ENCODE measurements around the gene RBPJL. TPM values are rescaled to one million over a fixed set of nuclear protein-coding genes. Genes with fewer than 3 reads are reported as not detected.

The RBPJL gene
- total RNA-seq, 4 donors from 2014 or later: not detected

- H3K36me3 ChIP-seq: no peaks in the 10 kb centered on the region
- H3K4me1 ChIP-seq: no peaks in the 10 kb centered on the region
- DNase-seq: no peak
- no peaks in the 10 kb centered on the region for H3K9me3 ChIP-seq
- 73 to 75% methylated on average over 3 of the region's 3 CpGs for WGBS, 2 donors
- intact Hi-C loops (cut with DNase I): loop anchor here (5.0 to 10.0 kb wide), 3 partner anchors 54 to 457 kb away; no protein-coding TSS in a partner anchor
- TF ChIP-seq, protein P1, sequence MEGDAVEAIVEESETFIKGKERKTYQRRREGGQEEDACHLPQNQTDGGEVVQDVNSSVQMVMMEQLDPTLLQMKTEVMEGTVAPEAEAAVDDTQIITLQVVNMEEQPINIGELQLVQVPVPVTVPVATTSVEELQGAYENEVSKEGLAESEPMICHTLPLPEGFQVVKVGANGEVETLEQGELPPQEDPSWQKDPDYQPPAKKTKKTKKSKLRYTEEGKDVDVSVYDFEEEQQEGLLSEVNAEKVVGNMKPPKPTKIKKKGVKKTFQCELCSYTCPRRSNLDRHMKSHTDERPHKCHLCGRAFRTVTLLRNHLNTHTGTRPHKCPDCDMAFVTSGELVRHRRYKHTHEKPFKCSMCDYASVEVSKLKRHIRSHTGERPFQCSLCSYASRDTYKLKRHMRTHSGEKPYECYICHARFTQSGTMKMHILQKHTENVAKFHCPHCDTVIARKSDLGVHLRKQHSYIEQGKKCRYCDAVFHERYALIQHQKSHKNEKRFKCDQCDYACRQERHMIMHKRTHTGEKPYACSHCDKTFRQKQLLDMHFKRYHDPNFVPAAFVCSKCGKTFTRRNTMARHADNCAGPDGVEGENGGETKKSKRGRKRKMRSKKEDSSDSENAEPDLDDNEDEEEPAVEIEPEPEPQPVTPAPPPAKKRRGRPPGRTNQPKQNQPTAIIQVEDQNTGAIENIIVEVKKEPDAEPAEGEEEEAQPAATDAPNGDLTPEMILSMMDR (IDR thresholded peaks at IDR 0.05): no peak
- no peak for TF ChIP-seq POLR2A (IDR thresholded peaks at IDR 0.05)
- H3K27me3 ChIP-seq: no peaks in the 10 kb centered on the region
- no peak overlapping the region for H3K27ac ChIP-seq
- H3K4me3 ChIP-seq (replicated peaks in 1 of 3): no peak overlapping the region
These were observed 11.2 kb downstream of the RBPJL start for GRCh38 chr20:45317826-45318225.

- WGBS, 2 donors: 68 to 74% methylated on average over 6 to 7 of the region's 7 CpGs
- Histone ChIP-seq H3K4me3 (replicated peaks in 1 of 3) (no peak overlapping the region), H3K36me3 (no peaks in the 10 kb centered on the region), H3K9me3 (no peaks in the 10 kb centered on the region), H3K27ac (no peak overlapping the region), H3K27me3 (no peaks in the 10 kb centered on the region), H3K4me1 (no peaks in the 10 kb centered on the region)
- intact Hi-C loops (cut with DNase I): loop anchor here (5.0 to 10.0 kb wide), 3 partner anchors 54 to 456 kb away; no protein-coding TSS in a partner anchor
- DNase-seq: no peak
- TF ChIP-seq, protein P1 (IDR thresholded peaks at IDR 0.05): no peak
- TF ChIP-seq POLR2A (IDR thresholded peaks at IDR 0.05): no peak
These were observed 11.8 kb downstream of the RBPJL start for GRCh38 chr20:45318386-45318939.

- intact Hi-C loops (cut with DNase I): loop anchor here (5.0 to 10.0 kb wide), 3 partner anchors 53 to 456 kb away; no protein-coding TSS in a partner anchor
- 83 to 84% methylated on average over 2 of the region's 2 CpGs for WGBS, 2 donors
These were observed 12.3 kb downstream of the RBPJL start for GRCh38 chr20:45318948-45319347.

DNA sequence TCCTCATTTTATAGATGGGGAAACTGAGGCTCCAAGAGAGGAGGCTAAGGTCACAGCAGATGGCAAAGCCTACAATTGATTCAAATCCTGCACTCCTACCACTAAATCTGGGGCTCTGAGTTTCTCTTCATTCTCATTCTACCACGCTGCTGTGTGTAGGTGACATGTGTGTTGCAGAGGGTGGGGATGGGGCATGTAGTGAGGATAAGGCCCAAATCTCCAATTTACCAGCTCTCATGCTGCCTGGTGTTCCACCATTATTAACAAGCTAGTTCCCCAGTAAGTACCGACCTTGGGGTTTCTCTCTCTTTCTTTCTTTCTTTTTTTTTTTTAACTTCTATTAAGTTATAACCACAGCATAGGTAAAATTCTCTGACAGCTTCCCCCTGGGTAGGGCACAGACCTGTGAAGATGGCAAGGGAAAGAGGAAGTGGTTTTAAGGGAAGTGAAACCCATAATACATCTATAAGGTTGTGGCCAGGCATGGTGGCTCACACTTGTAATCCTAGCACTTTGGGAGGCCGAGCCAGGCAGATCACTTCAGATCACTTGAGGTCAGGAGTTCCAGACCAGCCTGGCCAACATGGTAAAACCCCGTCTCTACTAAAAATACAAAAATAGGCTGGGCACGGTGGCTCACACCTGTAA, 14.4 kb downstream of the RBPJL start:
- DNase-seq: no peak
- Histone ChIP-seq H3K4me1 (no peaks in the 10 kb centered on the region), H3K36me3 (peaks cover 0 to 8% of the 10 kb centered on the region in 2 donors), H3K9me3 (no peaks in the 10 kb centered on the region), H3K27me3 (no peaks in the 10 kb centered on the region), H3K27ac (no peak overlapping the region), H3K4me3 (replicated peaks in 1 of 3) (no peak overlapping the region)
- TF ChIP-seq, protein P1 (IDR thresholded peaks at IDR 0.05): no peak
- 84 to 92% methylated on average over 5 of the region's 5 CpGs for WGBS, 2 donors
- intact Hi-C loops (cut with DNase I): no loop called here

More at GRCh38 chr20:45318948-45319347, 12.3 kb downstream of the RBPJL start:
- TF ChIP-seq, protein P1 (IDR thresholded peaks at IDR 0.05): no peak
- no peak for TF ChIP-seq POLR2A (IDR thresholded peaks at IDR 0.05)
- Histone ChIP-seq H3K9me3 (no peaks in the 10 kb centered on the region), H3K4me3 (replicated peaks in 1 of 3) (no peak overlapping the region), H3K4me1 (no peaks in the 10 kb centered on the region), H3K27ac (no peak overlapping the region), H3K27me3 (no peaks in the 10 kb centered on the region), H3K36me3 (no peaks in the 10 kb centered on the region)
- no peak for DNase-seq

GRCh38 chr20:45322952-45323383, 16.3 kb downstream of the RBPJL start:
- 66 to 80% methylated on average over 7 of the region's 7 CpGs for WGBS, 2 donors
- H3K4me1 ChIP-seq: no peaks in the 10 kb centered on the region
- TF ChIP-seq POLR2A (IDR thresholded peaks at IDR 0.05): no peak
- TF ChIP-seq, protein P1 (IDR thresholded peaks at IDR 0.05): peak in 4 of 6 experiments; percentile 20 to 49 (median 44)
- intact Hi-C loops (cut with DNase I): no loop called here
- H3K9me3 ChIP-seq: no peaks in the 10 kb centered on the region
- H3K27ac ChIP-seq: no peak overlapping the region
- peak; percentile 49 to 54 for DNase-seq
- no peak overlapping the region for H3K4me3 ChIP-seq (replicated peaks in 1 of 3)
- no peaks in the 10 kb centered on the region for H3K27me3 ChIP-seq
- peaks cover 13 to 19% of the 10 kb centered on the region in 2 donors for H3K36me3 ChIP-seq

All from thyroid gland (tissue), 4 donors.